GM21390 (cell line): ENCODE results near the gene CNMD.

Experiments
- ATAC-seq: cut with Tn5 transposase; IDR thresholded peaks from one replicate; pipeline ENCODE4 v1.9.1; 2021; ENCODE audit not compliant: unreplicated experiment

The CNMD gene

DNA sequence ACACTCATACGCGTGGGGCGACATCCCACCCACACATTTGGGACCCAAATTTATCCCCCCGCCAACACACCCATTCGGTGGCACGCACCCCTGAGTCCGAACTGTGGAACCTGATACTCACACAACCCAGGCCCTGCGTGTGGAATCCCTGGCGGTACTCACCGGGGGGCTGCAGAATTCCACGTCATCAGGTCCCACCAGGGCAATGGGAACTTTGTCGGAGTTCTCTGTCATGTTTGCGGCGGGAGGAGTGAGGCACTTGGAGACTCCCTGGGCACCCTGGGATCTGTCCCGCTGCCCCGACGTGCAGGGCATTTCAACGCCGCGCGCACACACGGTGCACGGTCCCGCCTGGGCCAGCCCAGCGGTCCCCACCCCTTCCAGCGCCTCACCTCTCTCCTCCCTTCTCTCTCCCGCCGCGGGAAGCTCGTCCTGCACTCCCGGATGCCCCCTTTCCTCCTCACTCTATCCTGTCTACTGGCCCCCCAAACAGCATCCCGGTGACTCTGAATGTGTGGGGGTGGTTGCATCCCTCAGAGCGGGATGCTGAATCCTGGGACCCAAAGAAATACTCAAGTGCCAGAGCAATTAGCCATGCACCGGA, at the start of gene CNMD:
Gene CNMD, minus strand, starts transcription at position 353 of the 604 bp plus-strand sequence. Its CDS starts 119 bp downstream, at position 234.
- ATAC-seq = no peak

DNA sequence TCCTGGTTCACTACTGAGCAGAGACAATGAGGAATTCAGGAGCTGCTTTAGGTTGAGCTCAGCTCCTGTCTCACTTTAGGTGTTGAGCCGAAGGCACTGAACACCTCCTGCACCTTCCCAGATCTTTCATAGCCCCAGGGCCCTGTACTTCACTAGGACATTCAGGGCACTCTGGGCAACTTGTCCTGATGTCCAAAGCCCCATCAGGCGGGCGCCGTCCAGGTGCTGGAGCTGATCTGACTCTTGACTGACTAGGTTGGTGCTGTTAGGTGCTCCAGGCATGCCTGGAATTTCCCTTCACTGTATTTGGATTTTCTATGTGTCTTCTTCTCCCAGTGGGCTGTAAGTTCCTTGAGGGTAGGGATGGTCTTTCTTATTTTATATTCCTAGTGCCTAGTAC, 48.4 kb upstream of the CNMD start:
- ATAC-seq = no peak

DNA sequence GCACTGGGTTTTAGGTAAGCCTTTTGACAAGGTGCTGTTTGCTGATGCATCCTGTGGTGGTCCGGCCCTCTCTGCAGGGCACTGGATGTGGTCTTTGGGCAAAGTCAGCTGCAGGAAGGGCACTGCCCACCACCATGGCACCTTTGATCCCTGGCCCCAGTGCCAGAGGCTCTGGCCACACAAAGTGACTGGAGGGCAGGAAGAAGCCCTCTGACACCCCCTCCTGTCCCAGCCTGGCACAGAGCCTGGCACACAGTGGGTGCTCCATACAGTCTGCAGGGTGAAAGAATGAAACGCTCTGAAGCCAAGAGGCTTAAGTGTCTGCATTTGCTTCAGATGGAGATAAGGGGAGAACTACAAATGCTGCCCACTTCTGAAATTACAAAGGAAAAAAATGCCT, 47.6 kb upstream of the CNMD start:
- ATAC-seq = no peak

DNA sequence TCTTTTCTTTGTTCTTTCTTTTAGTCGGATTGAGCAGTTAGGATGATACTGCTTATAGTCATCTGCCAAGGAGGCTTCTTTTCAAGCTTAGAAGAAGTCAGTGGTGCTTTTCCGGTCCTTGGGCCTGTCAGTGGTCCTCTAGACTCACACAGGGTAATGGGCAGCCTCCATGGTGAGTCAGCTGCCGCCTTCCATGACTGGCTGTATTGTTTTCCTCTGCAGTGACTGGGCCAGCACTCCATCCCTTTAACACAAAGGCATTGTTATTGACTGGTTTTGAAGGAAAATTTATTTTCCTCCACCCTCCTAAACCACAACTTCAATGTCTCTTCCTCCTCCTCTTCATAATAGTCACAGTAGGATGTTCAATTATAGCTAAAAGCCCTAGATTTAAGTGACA, 47.1 kb upstream of the CNMD start:
- ATAC-seq = no peak

DNA sequence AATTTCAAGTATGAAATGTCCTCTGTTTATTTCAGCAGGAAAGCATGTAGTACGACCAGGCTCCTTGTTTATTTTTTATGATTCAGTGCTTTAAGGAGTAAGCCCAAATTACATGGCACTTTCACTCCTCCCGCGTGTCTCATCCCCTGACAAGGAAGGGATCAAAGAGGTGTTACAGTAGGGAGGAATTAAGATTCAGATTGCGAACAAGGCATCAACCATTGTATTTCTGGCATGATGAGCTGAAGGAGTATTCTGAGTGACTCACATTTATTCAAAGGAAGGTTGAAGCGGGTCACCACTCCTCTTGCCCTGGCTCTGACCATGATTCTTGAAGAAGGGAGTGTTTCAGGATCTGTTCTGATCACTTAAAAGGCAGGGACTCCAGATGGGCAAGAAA, 46.1 kb upstream of the CNMD start:
- no peak for ATAC-seq

DNA sequence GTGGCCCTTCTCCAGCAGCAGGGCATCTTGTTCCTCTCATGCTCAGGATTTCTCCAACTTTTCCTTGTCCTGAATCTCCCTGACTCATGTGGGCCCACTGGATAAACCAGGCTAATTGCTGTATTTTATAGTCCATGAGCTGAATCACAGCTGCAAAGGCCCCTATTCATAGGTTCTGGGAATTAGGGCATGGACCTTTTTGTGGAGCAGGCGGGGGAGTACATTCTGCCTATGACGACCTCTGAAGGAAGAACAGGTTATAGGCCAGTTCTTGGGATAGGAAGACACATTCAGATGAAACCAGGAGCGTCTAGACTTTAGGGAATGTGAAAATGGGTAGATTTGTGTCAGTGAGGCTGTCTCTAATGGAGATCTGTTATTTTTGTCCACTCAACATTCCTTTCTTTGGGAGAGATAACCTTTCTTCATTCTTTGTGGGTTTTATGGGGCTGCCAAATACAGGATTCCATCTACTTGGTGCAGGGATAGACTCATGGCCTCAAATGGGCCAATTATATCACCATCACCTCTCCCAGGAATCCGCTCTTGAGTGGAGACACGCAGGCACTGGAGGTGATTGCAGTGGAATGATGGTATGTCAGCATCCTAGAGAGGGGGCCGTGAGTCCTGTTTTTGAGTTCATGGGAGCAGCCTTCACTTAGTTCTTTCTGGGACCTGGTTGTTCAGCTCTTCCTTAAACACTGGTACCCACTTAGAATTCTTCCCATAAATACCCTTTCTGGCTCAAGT, 45.1 kb upstream of the CNMD start:
- no peak for ATAC-seq

DNA sequence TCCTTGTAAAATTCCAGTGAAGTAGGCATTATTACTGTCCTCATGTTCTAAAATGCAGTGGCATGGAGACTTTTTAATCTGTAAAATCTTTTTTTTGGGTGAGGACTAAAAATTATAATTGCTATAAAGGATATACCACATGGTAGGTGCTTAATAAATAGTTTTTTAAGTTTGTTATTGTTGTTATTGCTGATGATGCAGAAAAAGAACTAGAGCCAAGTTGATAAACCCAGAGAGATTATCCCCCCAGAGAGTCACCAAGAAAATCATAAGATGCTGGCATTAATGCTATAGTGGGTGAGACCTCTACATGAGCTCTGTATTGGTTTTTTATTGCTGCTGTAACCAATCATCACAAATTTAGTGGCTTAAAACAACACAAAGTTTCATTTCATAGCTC, 44.3 kb upstream of the CNMD start:
- no peak for ATAC-seq

DNA sequence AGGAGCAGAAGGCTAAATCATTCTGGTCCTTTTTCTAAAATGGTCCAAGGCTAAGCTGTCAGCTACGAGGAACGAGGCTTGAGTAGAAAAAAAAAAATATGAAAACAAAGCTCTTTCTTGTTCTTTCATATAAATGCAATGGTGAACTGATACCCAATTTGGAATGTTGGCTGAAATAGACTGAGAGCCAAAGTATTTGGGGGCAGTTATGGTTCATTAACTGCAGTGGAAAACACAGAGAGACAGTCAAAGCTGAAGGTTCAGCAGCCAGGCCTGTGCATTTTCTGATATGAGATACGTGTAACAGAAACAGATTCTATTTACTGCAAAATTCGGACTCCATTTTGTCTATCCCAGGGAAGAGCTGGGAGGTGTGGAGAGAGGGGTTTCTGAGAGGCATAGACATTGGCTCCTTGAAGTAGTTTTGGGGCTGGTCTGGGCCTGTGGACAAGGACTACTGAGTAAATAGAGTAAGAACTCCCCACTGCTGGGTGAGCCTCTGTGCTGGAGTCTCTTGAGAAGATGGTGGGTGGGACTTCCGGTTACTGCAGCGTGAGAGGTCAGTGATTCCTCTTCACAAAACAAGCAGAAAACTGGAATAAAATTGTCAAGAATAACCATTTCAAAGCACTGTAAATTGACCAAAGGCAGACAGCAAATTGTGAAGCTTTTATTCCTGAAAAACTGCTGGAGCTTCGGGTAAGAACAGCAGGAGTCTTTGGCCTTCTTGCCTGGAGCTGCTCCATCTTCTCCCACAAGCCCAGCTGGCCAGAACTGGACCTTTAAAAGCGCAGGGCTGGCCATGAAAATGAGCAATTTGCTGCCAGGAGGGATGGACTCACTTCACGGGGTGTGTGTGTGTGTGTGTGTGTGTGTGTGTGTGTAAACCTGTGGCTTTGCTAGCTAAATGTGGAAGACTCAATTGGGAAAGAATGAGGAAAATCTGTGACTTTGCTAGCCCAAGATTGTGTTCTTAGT, 43.1 kb upstream of the CNMD start:
- ATAC-seq = no peak

DNA sequence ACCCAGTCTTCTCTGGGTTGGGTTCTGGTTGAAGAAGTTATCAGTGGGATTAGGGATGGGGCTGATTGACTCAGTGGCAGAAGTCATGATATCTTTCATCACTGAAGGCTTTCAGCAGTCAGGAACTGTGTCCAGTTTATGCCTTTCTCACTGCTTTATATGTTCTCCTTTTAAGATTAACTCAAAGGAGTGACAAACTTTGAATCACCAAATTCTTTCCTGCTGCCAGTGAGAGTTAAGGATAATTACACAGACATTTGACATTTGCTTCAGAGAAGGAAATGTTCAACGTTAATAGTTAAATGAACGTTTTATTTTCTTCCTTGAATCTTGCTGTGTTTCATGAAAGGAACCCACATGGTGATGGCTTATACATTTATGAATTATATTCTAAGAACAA, 41.0 kb upstream of the CNMD start:
- ATAC-seq = no peak

DNA sequence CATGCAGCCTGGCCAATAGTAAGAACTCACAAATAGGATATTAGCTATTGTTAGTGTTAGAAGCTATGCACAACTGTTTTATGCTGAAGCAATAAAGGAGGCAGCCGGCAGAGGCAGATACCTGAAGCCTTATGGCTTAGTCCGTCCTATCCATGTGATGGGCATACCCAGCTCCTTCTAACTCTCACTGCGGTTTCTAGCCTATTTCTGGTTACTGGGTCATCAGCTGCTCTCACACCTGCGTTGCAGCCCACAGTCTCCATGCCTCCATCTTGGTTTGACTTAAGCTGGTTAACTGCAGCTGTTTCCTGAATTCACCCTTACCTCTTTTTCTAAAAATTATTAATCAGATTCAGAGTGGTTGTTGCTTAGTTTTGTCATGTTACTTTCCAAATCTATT, 40.5 kb upstream of the CNMD start:
- no peak for ATAC-seq

DNA sequence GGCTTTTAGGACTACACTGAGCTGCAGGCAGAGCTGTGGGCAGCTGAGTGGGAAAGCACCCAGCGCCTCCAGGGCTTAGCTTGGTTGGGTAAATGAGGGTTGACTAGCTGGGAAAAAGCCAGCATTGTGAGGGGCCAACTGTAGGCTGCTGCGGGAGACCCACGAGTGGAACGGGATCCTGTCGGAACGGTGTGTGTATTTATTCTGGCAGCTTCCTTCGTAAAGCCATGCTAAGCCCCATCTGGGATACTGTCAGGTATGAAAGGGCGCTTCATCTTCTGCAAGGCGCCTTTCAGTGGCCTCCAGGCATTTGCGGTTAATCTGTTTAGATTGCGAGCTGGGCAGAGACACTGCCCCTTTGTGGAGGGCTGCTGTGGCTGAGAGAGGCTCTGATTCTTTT, 39.5 kb upstream of the CNMD start:
- ATAC-seq = no peak

DNA sequence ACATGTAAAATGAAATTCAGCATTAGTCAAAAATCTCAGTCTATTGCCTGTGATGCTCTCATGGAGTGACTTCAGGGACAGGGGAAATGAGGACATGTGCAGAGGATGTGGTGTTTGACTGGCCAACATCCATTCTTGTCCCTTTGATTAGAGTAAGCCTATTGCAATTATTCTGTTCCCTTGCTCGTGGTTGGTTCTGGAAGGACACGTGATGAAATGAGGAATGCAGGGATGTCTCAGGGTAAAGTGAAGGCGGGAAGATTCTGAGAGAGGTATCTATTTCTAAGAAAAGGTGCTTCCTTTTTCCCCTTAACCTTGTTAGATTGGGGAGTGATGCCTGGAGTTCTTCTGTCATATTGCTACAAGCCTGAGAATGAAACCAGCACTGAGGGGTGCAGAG, 37.1 kb upstream of the CNMD start:
- ATAC-seq = no peak

DNA sequence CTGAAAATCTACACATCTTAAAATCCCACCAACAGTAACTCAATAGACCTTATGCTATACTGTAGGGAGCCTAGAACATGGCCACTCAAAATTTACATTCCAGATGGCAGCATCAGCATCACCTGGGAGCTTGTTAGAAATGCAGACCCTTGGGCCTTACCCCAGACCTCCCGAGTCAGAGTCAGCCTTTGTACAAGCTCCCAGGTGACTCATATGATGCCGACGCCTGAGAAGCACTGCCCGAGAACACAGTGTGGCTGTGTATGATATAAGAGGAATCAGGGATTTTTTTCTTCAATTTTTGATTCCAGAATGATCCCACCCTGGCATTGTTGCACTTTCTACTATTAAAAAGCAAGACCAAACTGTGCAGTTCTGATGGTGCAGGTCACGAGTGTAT, 35.9 kb upstream of the CNMD start:
- ATAC-seq = no peak

DNA sequence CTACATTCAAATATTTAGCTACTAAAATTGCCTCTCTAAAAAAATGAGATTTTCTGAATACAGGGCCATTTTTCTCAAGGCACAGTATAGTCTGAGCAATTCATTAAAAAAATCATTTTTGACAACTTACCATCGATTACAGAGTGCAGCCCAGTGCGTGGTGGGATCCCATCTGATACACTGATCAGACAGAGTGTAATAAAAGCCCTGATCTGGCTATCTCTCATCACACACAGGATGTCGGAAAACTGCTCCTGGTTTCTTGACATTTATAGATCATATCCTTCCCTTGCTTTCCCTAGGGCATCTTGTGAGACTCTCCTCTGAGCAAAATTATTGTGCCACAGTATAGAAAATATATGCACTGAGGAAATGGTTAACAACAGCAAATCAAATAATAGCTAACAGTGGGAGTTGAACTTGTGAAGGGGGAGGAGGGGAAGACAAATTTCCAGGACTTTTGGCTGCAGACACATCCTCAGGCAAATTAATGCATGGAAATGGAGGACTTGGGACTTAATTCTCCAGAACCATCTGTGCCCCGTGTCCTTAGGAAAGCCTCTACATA, 28.4 kb upstream of the CNMD start:
- no peak for ATAC-seq

DNA sequence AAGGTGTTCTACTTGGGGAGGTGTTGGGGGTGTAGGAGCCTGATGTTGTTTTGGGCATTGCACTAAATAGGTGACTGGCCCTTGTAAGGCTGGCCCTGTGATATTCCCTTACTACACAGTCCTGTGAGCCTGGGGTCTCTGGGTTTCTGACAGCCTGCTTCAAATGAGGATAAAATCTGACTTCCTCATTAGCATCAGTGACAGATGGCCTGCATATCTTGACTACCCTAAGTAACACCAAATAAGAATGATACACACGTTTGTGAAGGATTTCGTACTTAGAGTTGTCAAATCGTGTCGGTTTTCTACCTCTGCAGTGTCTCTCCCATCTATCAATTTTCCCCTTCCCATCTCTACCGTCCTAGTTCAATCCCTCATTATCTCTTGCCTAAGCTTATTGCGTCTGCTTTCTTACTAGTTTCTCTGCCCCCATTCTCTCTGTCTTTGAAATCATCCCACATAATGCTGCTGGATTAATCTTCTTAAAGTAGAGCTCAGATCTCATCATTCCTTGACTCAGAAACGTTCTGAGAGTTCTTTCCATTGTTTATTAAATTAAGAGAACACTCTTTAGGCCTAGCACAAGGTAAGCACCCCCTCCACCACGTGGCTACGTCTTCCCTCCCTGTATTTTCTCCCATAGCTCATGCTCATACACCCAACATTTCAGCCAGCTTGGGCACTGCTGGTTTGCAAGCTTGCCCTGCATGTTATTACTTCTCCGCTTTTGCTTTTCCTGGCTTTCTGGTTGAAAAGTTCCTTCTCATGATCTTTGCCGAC, 26.2 kb upstream of the CNMD start:
- no peak for ATAC-seq

DNA sequence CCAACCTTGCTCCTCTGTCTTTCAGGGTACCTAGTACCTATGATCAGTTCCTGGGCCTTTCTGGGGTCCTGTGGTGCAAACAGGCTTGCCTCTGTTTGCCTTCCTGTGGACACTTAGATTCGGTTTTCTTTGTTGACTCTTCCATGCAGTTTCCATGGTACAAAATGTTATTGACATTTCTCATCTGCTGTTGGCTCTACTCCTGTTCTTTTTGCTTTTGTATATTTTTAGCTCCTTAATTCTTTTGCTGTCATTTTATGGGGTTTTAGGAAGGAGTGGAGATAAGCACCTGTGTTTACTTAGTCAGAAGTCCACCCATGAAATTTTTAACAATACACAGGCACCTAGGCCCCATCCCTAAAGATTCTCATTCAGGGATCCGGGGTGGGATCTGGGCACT, 20.5 kb upstream of the CNMD start:
- ATAC-seq = no peak

DNA sequence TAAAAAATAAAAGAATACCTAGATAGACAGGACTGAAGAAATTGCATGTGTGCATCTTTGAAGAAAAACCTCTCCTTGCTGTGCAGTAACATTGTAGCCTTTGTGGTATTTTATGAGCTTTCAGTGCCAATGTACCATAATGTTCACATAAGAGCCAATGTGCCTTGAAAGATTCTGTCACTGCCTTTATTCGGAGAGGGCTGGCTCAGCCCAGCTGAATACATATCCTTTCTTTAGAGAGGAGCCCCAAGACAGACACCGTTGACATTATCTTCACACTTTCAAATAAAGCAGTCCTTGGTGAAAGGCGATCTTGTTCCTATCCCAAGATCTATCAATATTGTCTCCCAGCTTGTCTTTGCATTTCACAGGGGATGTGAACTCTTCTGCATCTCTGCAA, 18.5 kb upstream of the CNMD start:
- ATAC-seq = no peak

DNA sequence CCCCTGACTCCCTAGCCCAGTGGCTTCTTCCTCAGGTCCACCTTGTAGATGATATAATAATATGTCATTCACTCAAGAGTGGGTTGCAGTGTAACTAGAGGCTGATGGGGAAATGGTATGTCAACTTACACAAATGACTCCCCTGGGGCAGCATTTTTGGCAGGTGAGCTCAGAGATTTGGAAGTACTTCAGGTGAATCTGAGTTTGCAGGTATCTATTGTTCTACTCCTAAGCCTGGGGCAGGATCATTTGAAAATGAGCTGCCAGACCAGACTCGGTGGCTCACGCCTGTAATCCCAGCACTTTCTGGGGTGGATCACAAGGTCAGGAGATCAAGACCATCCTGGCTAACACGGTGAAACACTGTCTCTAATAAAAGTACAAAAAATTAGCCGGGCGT, 11.6 kb upstream of the CNMD start:
- ATAC-seq = no peak

DNA sequence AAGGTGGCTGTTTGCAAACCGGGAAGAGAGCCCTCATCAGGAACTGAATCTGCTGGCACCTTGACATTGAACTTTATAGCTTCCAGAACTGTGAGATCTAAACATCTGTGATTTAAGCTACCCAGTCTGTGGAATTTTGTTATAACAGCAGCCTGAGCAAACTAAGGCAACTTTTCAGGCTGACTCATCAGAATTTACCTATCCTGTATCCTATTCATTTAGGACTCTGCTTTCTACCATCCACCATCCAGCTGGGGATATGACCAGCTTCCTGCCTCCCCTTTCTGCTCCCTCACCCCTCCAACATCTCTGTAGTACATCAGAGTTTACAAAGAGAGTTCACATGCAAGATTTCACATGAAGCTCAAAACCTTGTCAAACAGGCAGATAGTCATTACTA, 11.1 kb upstream of the CNMD start:
- ATAC-seq = no peak

DNA sequence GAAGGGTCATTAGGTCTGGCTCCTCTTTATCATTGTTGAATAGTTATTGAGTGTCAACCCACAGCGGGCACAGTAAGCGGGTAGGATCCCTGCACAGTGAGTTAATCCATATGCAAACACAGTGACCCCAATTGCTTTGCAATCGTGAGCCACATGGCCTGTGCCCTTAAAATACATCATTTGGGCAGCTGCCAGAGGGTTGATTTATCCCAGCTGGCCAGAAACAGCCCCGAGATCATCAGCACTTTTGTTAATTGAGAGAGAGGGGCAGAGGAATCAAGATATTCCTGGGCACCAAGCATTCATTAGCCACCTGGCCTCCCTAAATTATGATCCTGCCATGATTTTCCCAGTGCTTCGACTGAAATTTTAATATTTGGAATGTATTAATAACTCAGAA, 9.8 kb upstream of the CNMD start:
- no peak for ATAC-seq

DNA sequence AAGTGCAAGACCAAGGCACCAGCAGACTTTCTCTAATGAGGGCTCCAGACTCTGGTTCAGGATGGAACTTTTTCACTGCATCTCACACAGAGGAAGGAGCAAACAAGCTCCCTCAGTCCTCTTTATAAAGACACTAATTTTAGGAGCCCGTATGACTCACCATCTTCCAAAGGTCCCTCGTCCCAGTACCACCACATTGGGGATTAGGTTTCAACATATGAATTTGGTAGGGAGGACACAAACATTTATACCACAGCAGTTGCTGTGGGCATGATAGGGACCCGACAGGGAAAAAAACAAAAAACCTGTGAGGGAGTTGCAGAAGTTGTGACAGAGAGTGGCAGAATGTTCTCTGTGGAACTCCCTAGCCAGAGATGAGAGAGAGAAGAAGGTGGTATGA, 6.5 kb upstream of the CNMD start:
- ATAC-seq = no peak
